GM19043 (cell line): ENCODE data around the gene NOX5.

Source experiments
- ATAC-seq: cut with Tn5 transposase; IDR thresholded peaks from one replicate; pipeline ENCODE4 v1.9.1; 2021; ENCODE audit warnings: low read depth; ENCODE audit not compliant: unreplicated experiment

NOX5 gene

GRCh38 chr15:69078638-69079037 is 64.1 kb downstream of the NOX5 start:
- ATAC-seq: no peak

- no peak for ATAC-seq
Observed at GRCh38 chr15:69080295-69081248, 66.1 kb downstream of the NOX5 start.

GRCh38 chr15:69081310-69082004 is 67.0 kb downstream of the NOX5 start:
- ATAC-seq: no peak

- ATAC-seq: no peak
Observed at GRCh38 chr15:69082021-69082502, 67.6 kb downstream of the NOX5 start.

GRCh38 chr15:69082554-69082953 is 68.1 kb downstream of the NOX5 start:
- no peak for ATAC-seq

- ATAC-seq: no peak
Observed at GRCh38 chr15:69084404-69085030, 70.0 kb downstream of the NOX5 start.

GRCh38 chr15:69085325-69086081 is 71.0 kb downstream of the NOX5 start:
- ATAC-seq: no peak

- ATAC-seq: no peak
Observed at GRCh38 chr15:69086427-69087204, 72.1 kb downstream of the NOX5 start.

GRCh38 chr15:69087366-69087976 is 73.0 kb downstream of the NOX5 start:
- ATAC-seq: no peak

- ATAC-seq: no peak
Observed at GRCh38 chr15:69088300-69088965, 73.9 kb downstream of the NOX5 start.

GRCh38 chr15:69089258-69089657 is 74.8 kb downstream of the NOX5 start:
- no peak for ATAC-seq

- no peak for ATAC-seq
Observed at GRCh38 chr15:69090197-69090948, 75.9 kb downstream of the NOX5 start.

GRCh38 chr15:69091654-69092053 is 77.2 kb downstream of the NOX5 start:
- ATAC-seq: no peak

- ATAC-seq: no peak
Observed at GRCh38 chr15:69092159-69092558, 77.7 kb downstream of the NOX5 start.

GRCh38 chr15:69093127-69093526 is 78.6 kb downstream of the NOX5 start:
- ATAC-seq: no peak

- ATAC-seq: no peak
Observed at GRCh38 chr15:69093614-69094013, 79.1 kb downstream of the NOX5 start.

- no peak for ATAC-seq
Observed at GRCh38 chr15:69094124-69094921, 79.8 kb downstream of the NOX5 start.
